Purkinje cell (primary cell): ENCODE data around the gene LSM3. TPM values are rescaled to one million over a fixed set of nuclear protein-coding genes. Genes with fewer than 3 reads are reported as not detected.

Experiments used
- polyA plus RNA-seq: library from polyadenylated mRNA; unstranded; fragments of >200 nt; fragmentation: Nextera tagmentation; gene quantifications from 2 replicates; pipeline ENCODE4 v1.2.1, GENCODE V29; 2014

Gene LSM3
- 62.9 and 71.0 TPM in 2 replicates for polyA plus RNA-seq

DNA sequence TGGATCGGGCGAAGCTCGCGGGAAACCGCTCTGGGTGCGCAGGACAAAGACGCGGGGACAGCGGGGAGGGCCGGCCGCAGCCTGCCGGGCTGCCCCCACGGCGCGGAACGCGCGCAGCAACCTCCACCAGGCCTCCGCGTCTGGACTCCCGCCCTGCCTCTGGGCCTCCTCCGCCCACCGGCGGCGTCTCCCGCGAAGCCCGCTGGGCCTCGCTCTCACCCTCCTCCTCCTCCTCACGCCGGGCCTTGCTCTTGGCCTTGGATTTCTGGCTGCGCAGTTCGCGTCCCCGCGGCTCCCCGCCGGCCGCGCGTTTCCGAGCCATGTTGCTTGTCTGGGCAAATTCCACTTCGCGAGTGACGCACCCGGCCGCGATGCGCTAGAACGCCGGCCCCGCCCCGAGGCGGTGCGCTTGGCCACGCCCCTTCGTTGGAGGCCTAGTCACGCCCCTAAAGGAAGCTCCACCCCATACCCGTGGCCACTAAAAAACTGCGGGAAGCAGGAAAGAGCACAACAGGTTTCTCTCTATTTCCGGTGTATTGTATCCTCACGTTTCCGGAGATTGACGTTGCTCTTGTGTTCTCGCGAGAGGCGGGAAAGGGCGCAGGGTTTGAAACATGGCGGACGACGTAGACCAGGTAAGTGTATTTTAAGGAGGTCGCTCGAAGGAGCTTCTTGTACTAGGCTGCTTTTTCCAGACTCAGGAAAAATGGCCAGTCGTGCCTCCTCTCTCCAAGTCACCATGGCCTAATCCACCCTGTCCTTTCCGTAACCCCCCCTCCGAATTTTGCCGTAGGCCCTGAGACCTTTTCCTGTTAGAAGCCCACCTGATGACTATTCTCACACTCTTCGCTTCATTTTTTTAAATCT is at the start of gene LSM3, which contains the start of gene XPC:
Gene LSM3 (plus strand): TSS at position 571 of the 867 bp plus-strand sequence. CDS start 44 bp downstream, at position 615.
Gene XPC (minus strand): TSS at position 355 of the 867 bp plus-strand sequence. CDS start 33 bp downstream, at position 322.

Other genes with a start within 250 kb of the LSM3 start
- 16.9 and 19.0 TPM in 2 replicates for gene CHCHD4, start 53.9 kb upstream of the LSM3 start, polyA plus RNA-seq
- 7.8 and 10.9 TPM in 2 replicates for gene TMEM43, start 53.8 kb upstream of the LSM3 start, polyA plus RNA-seq
- gene XPC, start 216 bp upstream of the LSM3 start, polyA plus RNA-seq = 9.1 and 11.1 TPM in 2 replicates
- 3.1 and 4.0 TPM in 2 replicates for gene SLC6A6, start 223.8 kb downstream of the LSM3 start, polyA plus RNA-seq